HL-60 (cell line): Measurements from ENCODE around the gene CDH2.

Experiments used
- DNase-seq, 2 experiments: peaks; one replicate each; pipeline ENCODE4 v3.0.0-alpha.2; 2010 to 2020; ENCODE audit warnings: low read depth in 1 of 2, low spot score in 1 of 2
- H3K27ac ChIP-seq: fragments of 250-450 bp; sonication (Bioruptor Pico); replicated peaks from 2 replicates; pipeline ENCODE4 v1.5.1; 2020; ENCODE audit warnings: mild to moderate bottlenecking, moderate library complexity
- H3K27me3 ChIP-seq: fragments of 250-450 bp; sonication (Bioruptor Pico); 2 replicates; pipeline ENCODE4 v1.5.1; 2021; ENCODE audit warnings: mild to moderate bottlenecking, moderate library complexity; ENCODE audit not compliant: insufficient read depth, poor library complexity, severe bottlenecking
- H3K4me3 ChIP-seq: replicated peaks from 2 replicates; pipeline ENCODE4 v1.5.1; 2011; ENCODE audit warnings: mild to moderate bottlenecking, control low read depth, low read length; ENCODE audit not compliant: insufficient read depth
- CTCF ChIP-seq: IDR thresholded peaks from one replicate; pipeline ENCODE4 v1.5.1; 2011; ENCODE audit warnings: low read length, control low read depth, inconsistent platforms; ENCODE audit not compliant: insufficient read depth
- GABPA ChIP-seq: IDR thresholded peaks from 2 replicates; pipeline ENCODE4 v1.6.1; 2012; ENCODE audit warnings: low read depth
- POLR2AphosphoS5 ChIP-seq: IDR thresholded peaks from 2 replicates; pipeline ENCODE4 v1.6.1; 2012; ENCODE audit warnings: low read depth
- REST ChIP-seq: IDR thresholded peaks from 2 replicates; pipeline ENCODE4 v1.6.1; 2012; ENCODE audit warnings: low read depth; ENCODE audit not compliant: insufficient replicate concordance
- SPI1 ChIP-seq: IDR thresholded peaks from 2 replicates; pipeline ENCODE4 v1.6.1; 2012; ENCODE audit warnings: low read depth, mild to moderate bottlenecking, borderline replicate concordance

CDH2 gene

GRCh38 chr18:28005164-28005563 is 171.8 kb downstream of the CDH2 start:
- Histone ChIP-seq H3K27ac (no peak overlapping the region), H3K4me3 (no peak overlapping the region), H3K27me3 (no peaks in the 10 kb centered on the region)
- no peak for DNase-seq
- TF ChIP-seq REST, result no peak
- TF ChIP-seq SPI1, result no peak
- no peak for TF ChIP-seq CTCF
- TF ChIP-seq GABPA, result no peak
- TF ChIP-seq POLR2AphosphoS5, result no peak

- H3K4me3 ChIP-seq, result no peak overlapping the region
- H3K27ac ChIP-seq, result no peak overlapping the region
- TF ChIP-seq POLR2AphosphoS5, result no peak
- no peak for DNase-seq
- H3K27me3 ChIP-seq, result no peaks in the 10 kb centered on the region
Observed at GRCh38 chr18:28004606-28005005, 172.3 kb downstream of the CDH2 start.

GRCh38 chr18:28003451-28003850 is 173.5 kb downstream of the CDH2 start:
- no peak overlapping the region for H3K4me3 ChIP-seq
- no peaks in the 10 kb centered on the region for H3K27me3 ChIP-seq
- no peak for DNase-seq
- H3K27ac ChIP-seq, result no peak overlapping the region
- TF ChIP-seq POLR2AphosphoS5, result no peak
- TF ChIP-seq REST, result no peak
- TF ChIP-seq GABPA, result no peak
- TF ChIP-seq CTCF, result no peak
- no peak for TF ChIP-seq SPI1

- H3K4me3 ChIP-seq, result no peak overlapping the region
Observed at GRCh38 chr18:28002841-28003240, 174.1 kb downstream of the CDH2 start.

More at GRCh38 chr18:28002841-28003240, 174.1 kb downstream of the CDH2 start:
- Histone ChIP-seq H3K27ac (no peak overlapping the region), H3K27me3 (no peaks in the 10 kb centered on the region)
- TF ChIP-seq GABPA (no peak), REST (no peak), POLR2AphosphoS5 (no peak), SPI1 (no peak), CTCF (no peak)
- no peak for DNase-seq
